ENCODE data around the gene HBD. TPM values are rescaled to one million over a fixed set of nuclear protein-coding genes. Genes with fewer than 3 reads are reported as not detected.

HBD gene
- total RNA-seq, 2 experiments from 2014 or later: not detected

- Mint-ChIP-seq H3K4me1 (no peaks in the 10 kb centered on the region), H3K27ac (no peak overlapping the region), H3K9me3 (ENCODE audit: low read depth) (no peaks in the 10 kb centered on the region), H3K4me3 (no peak overlapping the region), H3K27me3 (no peaks in the 10 kb centered on the region), H3K36me3 (no peaks in the 10 kb centered on the region)
- DNase-seq (no peak), ATAC-seq (no peak)
- CTCF ChIA-PET: no interaction called here
These were observed 11.1 kb downstream of the HBD start for GRCh38 chr11:5223146-5223545.

GRCh38 chr11:5210376-5210885, 23.9 kb downstream of the HBD start:
- Mint-ChIP-seq H3K4me3 (no peak overlapping the region), H3K36me3 (no peaks in the 10 kb centered on the region), H3K9me3 (ENCODE audit: low read depth) (no peaks in the 10 kb centered on the region), H3K27ac (no peak overlapping the region), H3K4me1 (no peaks in the 10 kb centered on the region), H3K27me3 (no peaks in the 10 kb centered on the region)
- DNase-seq (no peak), ATAC-seq (no peak)
- CTCF ChIA-PET: no interaction called here

GRCh38 chr11:5204787-5205186, 29.5 kb downstream of the HBD start:
- H3K4me3 Mint-ChIP-seq: no peak overlapping the region
- H3K36me3 Mint-ChIP-seq: no peaks in the 10 kb centered on the region
- no peaks in the 10 kb centered on the region for H3K9me3 Mint-ChIP-seq (ENCODE audit: low read depth)
- DNase-seq (no peak), ATAC-seq (no peak)
- CTCF ChIA-PET: no interaction called here
- no peak overlapping the region for H3K27ac Mint-ChIP-seq
- H3K4me1 Mint-ChIP-seq: no peaks in the 10 kb centered on the region
- H3K27me3 Mint-ChIP-seq: no peaks in the 10 kb centered on the region

GRCh38 chr11:5203366-5203765, 30.9 kb downstream of the HBD start:
- CTCF ChIA-PET: no interaction called here
- H3K4me1 Mint-ChIP-seq: no peaks in the 10 kb centered on the region
- no peak for ATAC-seq
- no peak overlapping the region for H3K27ac Mint-ChIP-seq
- no peak overlapping the region for H3K4me3 Mint-ChIP-seq
- no peak for DNase-seq
- H3K36me3 Mint-ChIP-seq: no peaks in the 10 kb centered on the region
- no peaks in the 10 kb centered on the region for H3K27me3 Mint-ChIP-seq
- no peaks in the 10 kb centered on the region for H3K9me3 Mint-ChIP-seq (ENCODE audit: low read depth)

- no peak within 1 kb of the TSS for H3K27ac Mint-ChIP-seq
- ATAC-seq (no peak), DNase-seq (no peak)
- CTCF ChIA-PET: no interaction called here
- H3K36me3 Mint-ChIP-seq: no peaks in the 10 kb centered on the region
- H3K9me3 Mint-ChIP-seq (ENCODE audit: low read depth): no peaks in the 10 kb centered on the region
- no peaks in the 10 kb centered on the region for H3K27me3 Mint-ChIP-seq
- H3K4me3 Mint-ChIP-seq: no peak within 1 kb of the TSS
- no peaks in the 10 kb centered on the region for H3K4me1 Mint-ChIP-seq
These were observed 33.7 kb downstream of the HBD start, which contains the start of gene OR51V1 for GRCh38 chr11:5200582-5200981. Gene OR51V1 (minus strand): TSS chr11:5200682. CDS start chr11:5200682, 0 bp downstream.

- Mint-ChIP-seq H3K9me3 (ENCODE audit: low read depth) (peaks cover 2% of the 10 kb centered on the region), H3K27me3 (no peaks in the 10 kb centered on the region), H3K36me3 (no peaks in the 10 kb centered on the region), H3K4me3 (no peak overlapping the region), H3K4me1 (no peaks in the 10 kb centered on the region), H3K27ac (no peak overlapping the region)
- DNase-seq (no peak), ATAC-seq (no peak)
- CTCF ChIA-PET: interaction anchor here (0.6 kb wide), 1 partner anchor 16 kb away, joined by 3 read pairs; no protein-coding TSS in a partner anchor
These were observed 36.0 kb downstream of the HBD start for GRCh38 chr11:5198285-5198684.

GRCh38 chr11:5197536-5197935, 36.7 kb downstream of the HBD start:
- CTCF ChIA-PET: interaction anchor here (0.6 kb wide), 1 partner anchor 200 kb away, joined by 3 read pairs; no protein-coding TSS in a partner anchor
- H3K4me3 Mint-ChIP-seq: no peak overlapping the region
- H3K27ac Mint-ChIP-seq: no peak overlapping the region
- H3K9me3 Mint-ChIP-seq (ENCODE audit: low read depth): peaks cover 5% of the 10 kb centered on the region
- no peaks in the 10 kb centered on the region for H3K36me3 Mint-ChIP-seq
- ATAC-seq: no peak
- DNase-seq: no peak
- H3K4me1 Mint-ChIP-seq: no peaks in the 10 kb centered on the region
- no peaks in the 10 kb centered on the region for H3K27me3 Mint-ChIP-seq

GRCh38 chr11:5196731-5197130, 37.6 kb downstream of the HBD start:
- no peaks in the 10 kb centered on the region for H3K27me3 Mint-ChIP-seq
- no peaks in the 10 kb centered on the region for H3K4me1 Mint-ChIP-seq
- ATAC-seq (no peak), DNase-seq (no peak)
- CTCF ChIA-PET: no interaction called here
- H3K4me3 Mint-ChIP-seq: no peak overlapping the region
- no peak overlapping the region for H3K27ac Mint-ChIP-seq
- H3K9me3 Mint-ChIP-seq (ENCODE audit: low read depth): peaks cover 5% of the 10 kb centered on the region
- H3K36me3 Mint-ChIP-seq: no peaks in the 10 kb centered on the region

- no peaks in the 10 kb centered on the region for H3K4me1 Mint-ChIP-seq
- no peak overlapping the region for H3K4me3 Mint-ChIP-seq
- CTCF ChIA-PET: no interaction called here
- H3K9me3 Mint-ChIP-seq (ENCODE audit: low read depth): peaks cover 5% of the 10 kb centered on the region
- DNase-seq (no peak), ATAC-seq (no peak)
- no peak overlapping the region for H3K27ac Mint-ChIP-seq
- no peaks in the 10 kb centered on the region for H3K27me3 Mint-ChIP-seq
- H3K36me3 Mint-ChIP-seq: no peaks in the 10 kb centered on the region
These were observed 38.2 kb downstream of the HBD start for GRCh38 chr11:5196067-5196466.

- CTCF ChIA-PET: no interaction called here
- no peak overlapping the region for H3K4me3 Mint-ChIP-seq
- H3K9me3 Mint-ChIP-seq (ENCODE audit: low read depth): peaks cover 5% of the 10 kb centered on the region
- no peaks in the 10 kb centered on the region for H3K36me3 Mint-ChIP-seq
- no peaks in the 10 kb centered on the region for H3K4me1 Mint-ChIP-seq
- ATAC-seq (no peak), DNase-seq (no peak)
- no peak overlapping the region for H3K27ac Mint-ChIP-seq
- no peaks in the 10 kb centered on the region for H3K27me3 Mint-ChIP-seq
These were observed 41.5 kb downstream of the HBD start for GRCh38 chr11:5192738-5193137.

- Mint-ChIP-seq H3K27ac (no peak overlapping the region), H3K27me3 (no peaks in the 10 kb centered on the region), H3K4me1 (no peaks in the 10 kb centered on the region), H3K4me3 (no peak overlapping the region), H3K36me3 (no peaks in the 10 kb centered on the region), H3K9me3 (ENCODE audit: low read depth) (peaks cover 2% of the 10 kb centered on the region)
- CTCF ChIA-PET: no interaction called here
- DNase-seq (no peak), ATAC-seq (no peak)
These were observed 46.1 kb downstream of the HBD start for GRCh38 chr11:5188201-5188600.

Other genes with a start within 250 kb of the HBD start
- not detected for gene OR51L1, start 239.6 kb downstream of the HBD start, total RNA-seq
- not detected for gene OR52J3, start 188.0 kb downstream of the HBD start, total RNA-seq
- gene OR52E2, start 174.9 kb downstream of the HBD start, total RNA-seq: not detected
- gene OR52E1, start 164.9 kb downstream of the HBD start, total RNA-seq: not detected
- gene OR52A5, start 96.1 kb downstream of the HBD start, total RNA-seq: not detected
- not detected for gene OR52A1, start 79.7 kb downstream of the HBD start, total RNA-seq
- gene OR51V1, start 33.8 kb downstream of the HBD start, total RNA-seq: not detected
- gene HBB, start 7.4 kb downstream of the HBD start, total RNA-seq: not detected
- not detected for gene HBG1, start 15.4 kb upstream of the HBD start, total RNA-seq
- not detected for gene HBG2, start 20.3 kb upstream of the HBD start, total RNA-seq
- gene HBE1, start 35.5 kb upstream of the HBD start, total RNA-seq: not detected
- not detected for gene OR51B4, start 67.5 kb upstream of the HBD start, total RNA-seq
- gene OR51B2, start 89.8 kb upstream of the HBD start, total RNA-seq: not detected
- gene OR51B5, start 109.0 kb upstream of the HBD start, total RNA-seq: under 1 TPM in 1 of 2 experiments, not detected in 1; 0.47 TPM
- gene OR51B6, start 117.0 kb upstream of the HBD start, total RNA-seq: not detected
- gene OR51M1, start 149.3 kb upstream of the HBD start, total RNA-seq: not detected
- not detected for gene OR51Q1, start 187.6 kb upstream of the HBD start, total RNA-seq
- not detected for gene OR51I1, start 207.0 kb upstream of the HBD start, total RNA-seq
- gene OR51I2, start 214.8 kb upstream of the HBD start, total RNA-seq: not detected

Measured in activated CD8-positive, alpha-beta memory T cell treated with anti-CD3 and anti-CD28 coated beads, Interleukin-2, amount 10 ng/mL, durations not matched to agents 7 days and 5 days (primary cell).